Dermis microvascular lymphatic vessel endothelial cell (primary cell): ENCODE data around the gene TEX19. TPM values are rescaled to one million over a fixed set of nuclear protein-coding genes. Genes with fewer than 3 reads are reported as not detected.

Source experiments
- DNase-seq, 2 donors: peaks; one replicate each; pipeline versions ENCODE4 v3.0.0 to v3.0.0-alpha.2; 2010; ENCODE audit warnings: low read depth in 2 of 2
- total RNA-seq: library from RNA; depleted of rRNA; stranded (reverse); fragments of >200 nt; gene quantifications from 2 replicates; pipeline ENCODE4 v1.2.1, GENCODE V29; 2014

TEX19 gene, protein sequence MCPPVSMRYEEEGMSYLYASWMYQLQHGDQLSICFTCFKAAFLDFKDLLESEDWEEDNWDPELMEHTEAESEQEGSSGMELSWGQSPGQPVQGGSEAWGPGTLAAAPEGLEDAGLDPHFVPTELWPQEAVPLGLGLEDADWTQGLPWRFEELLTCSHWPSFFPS
- total RNA-seq = not detected in 2 replicates

GRCh38 chr17:82358465-82359350 lies at the start of gene TEX19:
TEX19 (plus strand) TSS chr17:82359247; CDS start chr17:82362151, 2,904 bp downstream.
- no peak for DNase-seq

DNA sequence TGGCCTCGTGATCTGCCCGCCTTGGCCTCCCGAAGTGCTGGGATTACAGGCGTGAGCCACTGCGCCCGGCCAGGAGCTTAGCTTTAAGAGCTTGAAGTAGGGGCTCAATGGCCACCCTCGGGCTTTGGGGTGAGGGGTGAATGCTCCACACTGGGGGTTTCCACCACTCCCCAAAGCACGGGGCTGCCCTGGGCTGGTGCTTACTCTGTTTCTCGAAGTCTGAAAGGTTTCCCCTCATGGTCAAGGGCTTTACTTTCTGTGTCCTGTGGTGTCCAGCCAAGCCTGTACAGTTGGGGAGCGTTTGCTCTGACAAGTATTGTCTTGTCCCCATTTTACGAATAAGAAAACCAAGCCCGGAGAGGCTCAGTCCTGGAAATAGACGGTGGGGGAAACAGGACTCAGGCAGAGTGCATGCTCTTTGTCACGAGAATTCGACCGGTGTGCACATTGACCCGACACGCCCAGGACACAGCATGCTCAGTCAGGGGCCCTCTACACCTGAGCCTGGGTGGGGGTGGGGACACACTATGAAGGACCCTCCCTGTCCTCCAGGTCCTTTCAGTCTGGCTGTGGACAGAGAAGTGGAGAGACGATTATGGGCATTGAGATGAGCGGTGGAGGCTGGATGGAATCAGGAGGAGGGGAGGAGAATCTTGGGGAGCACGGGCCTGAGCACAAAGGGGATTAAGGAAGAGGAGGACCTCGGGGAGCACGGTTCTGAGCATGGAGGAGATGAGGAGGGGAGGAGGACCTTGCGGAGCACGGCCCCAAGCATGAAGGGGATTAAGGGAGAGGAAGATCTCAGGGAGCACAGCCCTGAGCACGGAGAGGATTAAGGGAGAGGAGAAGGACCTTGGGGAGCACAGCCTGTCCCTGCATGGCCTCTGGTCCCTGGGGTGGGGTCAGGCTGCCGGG lies 49.1 kb upstream of the TEX19 start:
- DNase-seq = no peak

- no peak for DNase-seq
Measured at GRCh38 chr17:82310877-82311276, 48.2 kb upstream of the TEX19 start.

DNA sequence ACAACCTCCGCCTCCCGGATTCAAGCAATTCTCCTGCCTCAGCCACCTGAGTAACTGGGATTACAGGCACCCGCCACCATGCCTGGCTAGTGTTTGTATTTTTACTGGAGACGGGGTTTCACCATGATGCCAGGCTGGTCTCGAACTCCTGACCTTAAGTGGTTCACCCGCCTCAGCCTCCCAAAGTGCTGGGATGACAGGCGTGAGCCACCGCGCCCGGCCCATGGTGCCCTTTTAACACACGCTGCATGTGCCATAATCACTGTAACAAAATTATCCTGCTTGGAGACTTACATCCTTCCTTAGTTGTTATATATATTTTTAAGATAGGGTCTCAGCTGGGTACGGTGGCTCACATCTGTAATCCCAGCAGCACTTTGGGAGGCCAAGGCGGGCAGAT lies 47.1 kb upstream of the TEX19 start:
- DNase-seq = no peak

DNA sequence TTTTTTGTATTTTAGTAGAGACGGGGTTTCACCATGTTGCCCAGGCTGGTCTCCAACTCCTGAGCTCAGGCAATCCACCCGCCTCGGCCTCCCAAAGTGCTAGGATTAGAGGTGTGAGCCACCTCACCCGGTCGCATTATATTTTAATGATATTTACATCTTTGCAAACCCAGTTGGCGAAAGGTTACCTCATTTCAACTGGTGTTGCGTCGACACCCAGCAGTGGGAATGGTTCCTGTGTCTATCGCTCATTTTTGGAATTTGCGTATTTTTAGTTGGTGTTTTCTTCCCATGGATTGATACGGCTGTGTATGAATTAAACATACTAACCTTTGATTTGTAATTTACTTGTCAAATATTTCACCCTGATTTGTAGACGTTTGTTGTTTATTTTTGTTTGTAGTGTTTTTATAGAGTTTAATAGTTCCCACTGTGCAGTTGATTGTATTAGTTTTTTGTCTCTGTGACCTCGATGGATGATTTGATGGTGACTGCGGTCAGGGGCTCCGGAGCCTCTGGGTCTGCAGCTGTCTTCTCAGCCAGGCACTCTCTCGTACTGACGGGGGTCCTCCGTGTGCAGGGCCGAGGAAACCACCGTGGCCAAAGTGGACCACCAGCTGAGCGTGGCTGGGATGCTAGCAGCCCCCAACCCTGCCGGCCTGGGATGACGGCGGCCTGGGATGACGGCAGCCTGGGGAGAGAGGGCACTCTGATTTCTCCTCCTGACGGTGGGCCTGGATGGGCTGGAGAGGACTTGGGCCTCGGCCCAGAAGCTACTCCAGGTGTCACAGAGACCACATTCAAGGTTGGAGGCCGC lies 45.6 kb upstream of the TEX19 start:
- DNase-seq = no peak

- no peak for DNase-seq
Measured at GRCh38 chr17:82314012-82314726, 44.9 kb upstream of the TEX19 start.

DNA sequence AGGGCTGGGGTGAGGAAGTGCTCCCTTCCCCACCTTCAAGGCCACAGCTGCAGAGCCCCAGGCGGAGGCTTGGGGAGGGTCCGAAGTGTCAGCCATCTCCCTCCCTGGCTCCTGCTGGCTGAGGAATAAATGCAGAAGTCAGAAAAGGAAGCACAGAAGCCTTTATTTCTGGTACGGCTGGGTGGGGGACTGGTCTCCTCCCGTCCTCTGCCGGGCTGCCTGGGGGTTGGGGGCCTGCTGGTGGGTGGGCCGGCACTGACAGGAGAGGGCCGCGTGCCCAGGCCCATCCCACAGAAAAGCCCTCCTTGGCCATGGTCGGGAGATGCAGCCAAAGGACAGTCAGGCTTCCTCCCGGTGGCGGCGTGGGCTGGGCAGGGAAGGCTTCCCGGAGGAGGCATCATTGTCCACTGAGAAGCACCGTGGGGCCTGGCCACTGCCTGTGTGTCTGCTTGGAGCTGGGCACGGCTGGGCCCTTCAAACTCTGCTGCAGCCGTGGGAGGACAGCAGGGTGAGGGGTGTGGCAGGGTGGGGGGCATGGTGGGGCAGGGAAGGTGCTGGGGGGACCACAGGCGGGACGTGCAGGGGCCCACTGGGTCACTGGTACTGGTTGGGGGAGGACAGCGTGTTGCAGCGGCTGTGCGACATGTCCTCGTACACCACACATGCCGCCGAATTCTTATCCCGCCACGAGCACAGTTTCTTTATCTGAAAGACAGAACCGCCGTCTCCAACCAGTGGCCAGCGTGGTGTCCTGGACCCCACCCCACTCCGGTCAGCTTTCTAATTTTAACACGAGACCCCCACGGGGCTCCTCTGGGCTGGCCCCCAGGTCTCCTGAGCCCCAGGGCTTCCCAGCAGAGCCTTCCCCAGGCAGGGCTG lies 44.1 kb upstream of the TEX19 start:
- no peak for DNase-seq

DNA sequence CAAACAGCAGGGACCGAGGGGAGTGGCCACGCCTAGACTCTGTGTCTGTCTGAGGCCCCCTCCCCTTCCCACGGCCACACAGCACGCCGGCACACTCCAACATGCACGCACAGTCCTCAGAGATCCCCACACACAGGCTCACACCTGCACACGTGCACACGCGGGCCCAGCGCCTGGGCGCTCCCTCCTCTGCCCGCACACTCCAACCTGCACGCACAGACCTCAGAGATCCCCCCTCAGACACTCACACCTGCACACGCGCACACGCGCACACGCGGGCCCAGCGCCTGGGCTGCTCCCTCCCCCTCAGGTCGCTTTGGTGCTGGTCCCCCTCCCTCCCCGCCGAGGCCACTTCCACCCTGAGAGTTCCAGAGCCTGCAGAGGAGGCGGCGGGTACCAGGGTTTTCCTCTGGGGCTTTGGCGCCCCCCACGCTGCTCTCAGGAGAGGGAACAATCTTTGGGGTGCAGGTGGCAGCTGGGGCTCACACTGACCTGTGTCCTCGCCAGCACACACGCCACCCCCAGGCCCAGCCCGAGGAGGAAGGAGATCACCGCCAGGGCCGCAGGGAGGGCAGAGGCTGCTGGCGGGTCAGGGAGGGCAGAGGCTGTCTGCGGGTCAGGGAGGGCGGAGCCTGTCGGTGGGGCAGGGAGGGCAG lies 43.2 kb upstream of the TEX19 start:
- DNase-seq = no peak

GRCh38 chr17:82316651-82317393 lies 42.2 kb upstream of the TEX19 start:
- DNase-seq = no peak

GRCh38 chr17:82317394-82318168 lies 41.5 kb upstream of the TEX19 start, which contains the start of gene CD7:
CD7 (minus strand) TSS chr17:82317608; CDS start chr17:82317495, 113 bp downstream.
- no peak for DNase-seq

GRCh38 chr17:82318169-82318498 lies 40.9 kb upstream of the TEX19 start:
- DNase-seq = no peak

DNA sequence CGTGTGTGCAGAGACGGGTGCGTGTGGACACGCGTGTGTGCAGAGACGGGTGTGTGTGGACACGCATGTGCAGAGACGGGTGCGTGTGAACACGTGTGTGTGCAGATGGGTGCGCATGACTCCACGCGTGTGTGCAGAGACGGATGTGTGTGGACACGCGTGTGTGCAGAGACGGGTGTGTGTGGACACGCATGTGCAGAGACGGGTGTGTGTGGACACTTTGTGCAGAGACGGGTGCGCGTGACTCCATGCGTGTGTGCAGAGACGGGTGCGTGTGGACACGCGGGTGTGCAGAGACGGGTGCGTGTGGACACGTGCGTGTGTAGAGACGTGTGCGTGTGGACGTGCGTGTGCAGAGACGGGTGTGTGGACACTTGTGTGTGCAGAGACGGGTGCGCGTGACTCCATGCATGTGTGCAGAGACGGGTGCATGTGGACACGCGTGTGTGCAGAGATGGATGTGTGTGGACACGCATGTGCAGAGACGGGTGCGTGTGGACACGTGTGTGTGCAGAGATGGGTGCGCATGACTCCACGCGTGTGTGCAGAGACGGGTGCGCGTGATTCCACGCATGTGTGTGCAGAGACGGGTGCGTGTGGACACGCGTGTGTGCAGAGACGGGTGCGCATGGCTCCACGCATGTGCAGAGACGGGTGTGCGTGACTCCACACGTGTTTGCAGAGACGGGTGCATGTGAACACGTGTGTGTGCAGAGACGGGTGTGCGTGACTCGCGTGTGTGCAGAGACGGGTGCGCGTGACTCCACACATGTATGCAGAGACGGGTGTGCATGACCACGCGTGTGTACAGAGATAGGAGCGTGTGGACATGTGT lies 40.1 kb upstream of the TEX19 start:
- DNase-seq = no peak

DNA sequence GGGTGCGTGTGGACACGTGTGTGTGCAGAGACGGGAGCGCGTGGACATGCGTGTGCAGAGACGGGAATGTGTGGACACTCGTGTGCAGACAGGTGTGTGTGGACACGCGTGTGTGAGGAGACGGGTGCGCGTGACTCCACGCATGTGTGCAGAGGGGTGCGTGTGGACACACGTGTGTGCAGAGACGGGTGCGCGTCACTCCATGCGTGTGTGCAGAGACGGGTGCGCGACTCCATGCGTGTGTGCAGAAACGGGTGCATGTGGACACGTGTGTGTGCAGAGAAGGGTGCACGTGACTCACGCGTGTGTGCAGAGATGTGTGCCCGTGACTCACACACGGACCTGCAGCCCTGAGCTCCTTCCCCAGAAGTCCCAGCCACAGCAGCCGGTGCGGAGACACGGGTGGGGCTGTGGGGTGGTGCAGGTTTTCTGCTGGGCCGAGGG lies 39.4 kb upstream of the TEX19 start:
- DNase-seq = no peak

- no peak for DNase-seq
Measured at GRCh38 chr17:82320140-82320840, 38.8 kb upstream of the TEX19 start.

DNA sequence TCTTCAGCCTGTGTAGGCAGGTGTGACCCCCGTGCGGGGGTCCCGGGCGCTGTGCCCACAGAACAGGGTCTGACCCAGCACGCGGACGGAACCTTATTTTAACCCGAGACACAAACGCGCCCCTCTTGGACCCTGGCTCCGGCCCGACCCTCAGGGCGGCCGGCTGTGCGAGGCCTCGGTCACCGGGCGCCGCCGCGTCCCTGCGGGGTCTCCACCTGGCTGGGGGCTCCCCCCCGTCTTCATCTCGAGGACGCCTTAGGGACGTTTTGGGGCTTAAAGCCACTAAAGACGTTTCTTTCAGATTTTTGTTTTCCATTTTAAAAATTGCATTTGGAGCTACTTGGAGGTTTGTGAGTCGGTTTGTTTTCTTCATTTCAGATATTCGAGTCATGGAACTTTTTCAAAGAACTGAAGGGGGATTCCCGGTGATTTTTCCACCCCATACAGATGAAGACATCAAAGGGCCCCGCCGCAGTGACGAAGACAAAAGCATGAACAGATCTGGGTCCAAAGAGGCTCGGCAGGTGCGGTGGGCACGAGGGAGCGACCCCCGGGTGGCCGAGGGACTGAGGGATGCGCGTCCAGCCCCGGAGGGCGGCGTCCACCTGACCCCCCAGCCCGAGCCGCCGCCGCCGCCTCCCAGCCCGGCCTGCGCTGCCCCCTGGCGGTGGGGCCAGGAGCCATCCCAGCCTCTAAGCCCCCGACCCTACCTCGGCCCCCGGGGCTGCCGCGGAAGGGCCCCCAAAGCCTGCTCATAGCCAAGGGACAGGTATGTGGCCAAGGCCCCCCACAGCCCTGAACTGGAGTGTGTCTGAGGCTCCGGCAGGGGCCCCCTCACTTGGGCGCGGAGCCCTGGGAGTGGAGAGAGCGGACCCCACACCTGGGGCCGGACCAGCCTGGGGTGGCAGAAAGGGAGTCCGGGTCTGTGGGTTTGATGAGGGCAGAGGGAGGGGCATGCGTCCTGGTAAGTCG lies 37.8 kb upstream of the TEX19 start:
- DNase-seq = peak in 1 of 2 donors; percentile 30
